ENCODE results near the gene ASPG. TPM values are rescaled to one million over a fixed set of nuclear protein-coding genes. Genes with fewer than 3 reads are reported as not detected.

The ASPG gene
- total RNA-seq, 1 donor from 2014 or later = not detected

GRCh38 chr14:104144453-104144790 lies 58.9 kb downstream of the ASPG start:
- Mint-ChIP-seq H3K27ac (no peak overlapping the region), H3K36me3 (no peaks in the 10 kb centered on the region), H3K9me3 (no peaks in the 10 kb centered on the region), H3K27me3 (peaks cover 9% of the 10 kb centered on the region), H3K4me1 (ENCODE audit: unreplicated experiment) (peaks cover 20% of the 10 kb centered on the region), H3K4me3 (no peak overlapping the region)
- DNase-seq (ENCODE audit: extremely low spot score, unreplicated experiment) = no peak
- TF ChIP-seq CTCF (conservative IDR thresholded peaks at IDR 0.05) = no peak

DNA sequence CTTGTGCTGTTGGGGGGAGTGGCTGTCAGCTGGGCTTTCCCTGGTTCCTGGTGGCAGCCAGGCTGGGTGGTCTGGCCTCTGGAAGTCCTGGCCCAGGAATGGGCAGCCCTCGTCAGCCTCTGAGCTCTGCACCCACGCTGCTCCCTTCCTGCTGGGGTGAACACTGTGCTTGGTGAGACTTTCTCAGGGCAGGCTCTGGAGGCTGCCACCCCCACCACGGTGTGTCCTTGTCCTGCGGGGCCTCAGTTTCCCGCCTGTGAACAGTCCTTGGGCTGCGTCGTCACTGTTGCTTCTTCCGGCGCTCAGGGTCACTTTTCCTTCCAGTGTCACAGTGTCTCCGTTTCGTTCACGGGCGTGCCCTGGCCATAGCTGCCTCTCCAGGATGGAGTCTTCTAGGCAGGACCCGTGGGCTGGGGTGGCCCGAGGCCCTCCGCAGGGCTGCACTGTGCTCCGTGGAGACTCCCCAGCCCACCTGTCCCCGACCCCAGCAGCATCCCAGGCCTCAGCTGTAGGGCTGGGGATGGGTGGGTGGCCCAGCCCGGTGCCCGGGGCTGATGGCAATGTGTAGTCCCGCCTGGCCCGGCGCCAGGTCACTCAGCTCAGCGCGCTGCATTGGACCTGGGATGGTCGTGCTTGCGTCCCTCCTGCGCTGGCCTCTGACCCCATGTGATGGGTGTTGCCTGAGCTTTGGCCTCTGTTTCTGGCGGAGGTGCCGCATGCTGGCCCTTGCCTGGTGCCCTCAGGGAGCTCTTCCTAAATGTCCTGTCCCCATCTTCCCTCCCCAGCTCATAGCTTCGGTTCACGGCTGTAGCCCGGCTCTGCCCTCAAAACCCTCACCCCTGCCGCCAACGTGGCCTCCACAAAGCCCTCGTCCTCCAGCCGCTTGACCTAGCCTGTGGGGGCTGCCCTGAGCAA lies 59.7 kb downstream of the ASPG start:
- Mint-ChIP-seq H3K9me3 (no peaks in the 10 kb centered on the region), H3K27ac (no peak overlapping the region), H3K4me3 (no peak overlapping the region), H3K36me3 (no peaks in the 10 kb centered on the region), H3K27me3 (peaks cover 6% of the 10 kb centered on the region), H3K4me1 (ENCODE audit: unreplicated experiment) (peaks cover 20% of the 10 kb centered on the region)
- no peak for DNase-seq (ENCODE audit: extremely low spot score, unreplicated experiment)
- no peak for TF ChIP-seq CTCF (conservative IDR thresholded peaks at IDR 0.05)

DNA sequence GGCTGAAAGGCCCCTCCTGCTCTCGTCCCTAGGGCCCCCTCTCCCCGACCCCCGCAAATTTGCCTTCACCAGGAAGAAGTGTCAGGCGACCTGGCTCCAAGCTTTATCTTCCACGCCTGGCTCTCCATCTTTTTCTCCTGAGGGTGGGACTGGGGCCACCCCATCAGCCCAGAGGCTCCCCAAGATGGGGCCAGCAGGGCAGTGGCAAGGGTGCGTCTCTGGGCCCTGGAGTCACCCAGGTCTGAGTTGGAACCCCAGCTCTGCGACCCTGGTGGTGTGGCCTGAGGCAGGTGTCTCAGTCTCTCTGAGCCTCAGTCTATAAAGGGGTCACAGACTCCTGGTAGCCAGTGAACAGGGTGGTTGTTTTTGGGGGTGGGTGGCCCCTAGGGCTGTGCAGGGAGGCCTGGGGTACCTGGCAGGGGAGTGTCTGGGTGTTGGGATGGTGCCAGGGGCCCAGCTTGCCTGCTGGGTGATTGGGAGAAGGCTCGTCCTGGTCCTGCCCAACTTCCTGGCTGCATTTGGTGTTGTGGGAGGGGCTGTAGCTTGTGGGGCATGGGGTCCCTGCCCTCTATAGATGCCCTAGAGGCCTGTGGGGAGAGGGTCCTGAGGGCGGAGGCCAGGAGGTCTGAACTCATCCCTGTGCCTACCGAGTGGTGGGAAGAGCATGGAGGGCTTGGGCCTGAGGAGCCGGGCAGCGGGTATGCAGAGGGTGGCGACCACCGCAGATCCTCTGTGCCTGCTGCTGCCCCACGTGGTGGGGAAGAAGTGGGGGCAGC lies 60.5 kb downstream of the ASPG start:
- Mint-ChIP-seq H3K27ac (no peak overlapping the region), H3K27me3 (peaks cover 5% of the 10 kb centered on the region), H3K4me3 (no peak overlapping the region), H3K36me3 (no peaks in the 10 kb centered on the region), H3K9me3 (no peaks in the 10 kb centered on the region), H3K4me1 (ENCODE audit: unreplicated experiment) (peaks cover 20% of the 10 kb centered on the region)
- DNase-seq (ENCODE audit: extremely low spot score, unreplicated experiment) = no peak
- TF ChIP-seq CTCF (conservative IDR thresholded peaks at IDR 0.05) = no peak

- no peak for TF ChIP-seq CTCF (conservative IDR thresholded peaks at IDR 0.05)
- no peak for DNase-seq (ENCODE audit: extremely low spot score, unreplicated experiment)
- peaks cover 24% of the 10 kb centered on the region for H3K4me1 Mint-ChIP-seq (ENCODE audit: unreplicated experiment)
These were observed 61.3 kb downstream of the ASPG start for GRCh38 chr14:104146651-104147345.

GRCh38 chr14:104147346-104148125 lies 62.0 kb downstream of the ASPG start:
- Mint-ChIP-seq H3K4me1 (ENCODE audit: unreplicated experiment) (peaks cover 25% of the 10 kb centered on the region), H3K9me3 (no peaks in the 10 kb centered on the region), H3K4me3 (no peak overlapping the region), H3K36me3 (no peaks in the 10 kb centered on the region), H3K27ac (no peak overlapping the region), H3K27me3 (peaks cover 5% of the 10 kb centered on the region)
- no peak for DNase-seq (ENCODE audit: extremely low spot score, unreplicated experiment)
- no peak for TF ChIP-seq CTCF (conservative IDR thresholded peaks at IDR 0.05)

More at GRCh38 chr14:104146651-104147345, 61.3 kb downstream of the ASPG start:
- H3K9me3 Mint-ChIP-seq = no peaks in the 10 kb centered on the region
- H3K36me3 Mint-ChIP-seq = no peaks in the 10 kb centered on the region
- no peak overlapping the region for H3K4me3 Mint-ChIP-seq
- H3K27me3 Mint-ChIP-seq = peaks cover 5% of the 10 kb centered on the region
- no peak overlapping the region for H3K27ac Mint-ChIP-seq
